ENCODE measurements around the gene NOP14.
"Not testable (repeated sequence)": the region's sequence is repeated elsewhere in the genome, so short reads cannot be mapped to it uniquely, and the experiment has no call there.

DNA sequence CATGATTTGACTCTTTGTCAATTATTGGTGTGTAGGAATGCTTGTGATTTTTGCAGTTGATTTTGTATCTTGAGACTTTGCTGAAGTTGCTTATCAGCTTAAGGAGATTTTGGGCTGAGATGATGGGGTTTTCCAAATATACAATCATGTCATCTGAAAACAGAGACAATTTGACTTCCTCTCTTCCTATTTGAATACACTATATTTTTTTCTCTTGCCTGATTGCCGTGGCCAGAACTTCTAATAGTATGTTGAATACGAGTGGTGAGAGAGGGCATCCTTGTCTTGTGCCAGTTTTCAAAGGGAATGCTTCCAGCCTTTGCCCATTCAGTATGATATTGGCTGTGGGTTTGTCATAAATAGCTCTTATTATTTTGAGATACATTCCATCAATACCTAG, 44.9 kb downstream of the NOP14 start:
- not testable (repeated sequence) for TF ChIP-seq POLR2A (IDR thresholded peaks at IDR 0.05)
- TF ChIP-seq, protein P1, sequence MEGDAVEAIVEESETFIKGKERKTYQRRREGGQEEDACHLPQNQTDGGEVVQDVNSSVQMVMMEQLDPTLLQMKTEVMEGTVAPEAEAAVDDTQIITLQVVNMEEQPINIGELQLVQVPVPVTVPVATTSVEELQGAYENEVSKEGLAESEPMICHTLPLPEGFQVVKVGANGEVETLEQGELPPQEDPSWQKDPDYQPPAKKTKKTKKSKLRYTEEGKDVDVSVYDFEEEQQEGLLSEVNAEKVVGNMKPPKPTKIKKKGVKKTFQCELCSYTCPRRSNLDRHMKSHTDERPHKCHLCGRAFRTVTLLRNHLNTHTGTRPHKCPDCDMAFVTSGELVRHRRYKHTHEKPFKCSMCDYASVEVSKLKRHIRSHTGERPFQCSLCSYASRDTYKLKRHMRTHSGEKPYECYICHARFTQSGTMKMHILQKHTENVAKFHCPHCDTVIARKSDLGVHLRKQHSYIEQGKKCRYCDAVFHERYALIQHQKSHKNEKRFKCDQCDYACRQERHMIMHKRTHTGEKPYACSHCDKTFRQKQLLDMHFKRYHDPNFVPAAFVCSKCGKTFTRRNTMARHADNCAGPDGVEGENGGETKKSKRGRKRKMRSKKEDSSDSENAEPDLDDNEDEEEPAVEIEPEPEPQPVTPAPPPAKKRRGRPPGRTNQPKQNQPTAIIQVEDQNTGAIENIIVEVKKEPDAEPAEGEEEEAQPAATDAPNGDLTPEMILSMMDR (IDR thresholded peaks at IDR 0.05): not testable (repeated sequence)
